Activated CD8-positive, alpha-beta memory T cell treated with anti-CD3 and anti-CD28 coated beads, Interleukin-2, amount 50 U/mL, for 4 hours (primary cell): ENCODE data around the gene ASAP2.
"Not testable (repeated sequence)": the region's sequence is repeated elsewhere in the genome, so short reads cannot be mapped to it uniquely, and the experiment has no call there.

Experiments
- DNase-seq: peaks from one replicate; pipeline ENCODE4 v3.0.0-alpha.2; 2020

ASAP2 gene

DNA sequence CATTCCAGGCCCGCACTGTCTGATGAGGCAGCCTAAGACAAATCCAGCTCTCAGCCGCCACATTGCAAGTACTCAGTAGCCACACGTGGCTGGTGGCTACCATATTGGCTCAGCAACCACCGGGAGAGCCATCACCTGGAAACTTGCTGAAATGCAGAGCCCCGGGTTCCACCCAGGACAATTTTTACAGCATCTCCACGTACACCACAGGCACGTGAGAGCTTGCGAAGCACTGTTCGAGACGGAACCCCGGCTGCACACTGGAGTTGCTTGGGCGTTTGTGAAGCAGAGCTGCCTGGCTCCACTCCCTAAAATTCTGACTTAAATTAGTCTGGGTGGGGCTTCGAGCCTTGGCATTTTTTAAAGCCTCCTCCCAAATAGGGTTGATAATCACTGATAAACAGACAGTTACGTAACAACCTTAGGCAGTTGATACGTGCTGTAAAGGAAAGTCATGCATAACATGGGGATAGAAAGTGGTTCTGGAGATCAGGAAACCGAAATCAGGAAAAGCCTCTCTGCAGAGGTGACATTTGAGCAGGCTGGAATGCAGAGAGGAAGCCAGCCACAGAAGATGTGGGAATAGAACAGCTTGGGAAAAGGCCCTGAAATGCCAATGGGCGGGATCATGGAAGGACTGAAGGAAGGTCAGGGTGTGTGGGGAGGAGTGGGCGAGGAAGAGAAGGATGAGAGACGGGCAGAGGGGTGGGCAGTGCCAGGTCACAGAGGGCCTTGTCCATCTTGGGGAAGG is 6.2 kb downstream of the ASAP2 start:
- DNase-seq: no peak

DNA sequence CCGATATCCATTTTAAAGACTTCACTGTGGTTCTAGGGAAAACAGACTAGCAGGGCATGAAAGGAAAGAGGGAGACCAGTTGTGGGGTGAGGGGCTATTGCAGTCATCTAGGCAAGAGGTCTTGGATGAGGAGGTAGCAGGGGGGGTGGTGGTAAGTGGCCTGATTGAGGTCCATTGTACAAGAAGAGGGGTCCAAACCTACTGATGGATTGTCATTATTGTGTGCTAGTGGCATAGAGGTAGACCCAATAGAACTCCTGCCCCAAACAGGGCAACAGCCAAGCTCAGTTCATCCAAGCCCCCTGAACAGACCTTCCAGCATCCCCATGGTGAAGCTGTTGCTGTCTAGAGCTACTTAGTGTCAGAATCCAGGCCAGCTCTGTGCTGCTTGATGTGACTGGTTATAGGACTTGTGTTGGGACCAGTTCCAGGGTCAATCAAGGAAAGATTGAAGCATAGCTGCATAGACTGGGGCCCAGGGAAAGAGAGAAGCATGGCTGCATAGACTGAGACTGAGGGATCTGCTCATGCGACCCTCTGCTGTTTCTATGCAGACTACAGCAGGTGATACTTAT is 7.0 kb downstream of the ASAP2 start:
- no peak for DNase-seq

DNA sequence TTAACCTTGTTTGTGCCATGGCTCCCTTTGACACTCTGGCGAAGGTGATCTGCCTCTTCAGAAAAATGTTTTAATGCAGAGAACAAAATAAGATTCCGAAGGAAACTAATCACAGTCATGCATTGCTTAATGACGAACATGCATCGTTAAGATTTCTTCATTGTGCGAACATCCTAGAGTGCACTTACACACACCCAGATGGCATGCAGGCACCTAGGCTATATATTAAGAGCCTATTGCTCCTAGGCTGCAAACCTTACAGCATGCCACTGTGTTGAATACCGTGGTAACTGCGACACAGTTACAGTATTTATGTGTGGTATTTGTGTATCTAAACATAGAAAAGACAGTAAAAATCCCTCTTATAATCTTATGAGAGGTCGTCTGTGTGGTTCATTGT is 8.3 kb downstream of the ASAP2 start:
- DNase-seq: no peak

DNA sequence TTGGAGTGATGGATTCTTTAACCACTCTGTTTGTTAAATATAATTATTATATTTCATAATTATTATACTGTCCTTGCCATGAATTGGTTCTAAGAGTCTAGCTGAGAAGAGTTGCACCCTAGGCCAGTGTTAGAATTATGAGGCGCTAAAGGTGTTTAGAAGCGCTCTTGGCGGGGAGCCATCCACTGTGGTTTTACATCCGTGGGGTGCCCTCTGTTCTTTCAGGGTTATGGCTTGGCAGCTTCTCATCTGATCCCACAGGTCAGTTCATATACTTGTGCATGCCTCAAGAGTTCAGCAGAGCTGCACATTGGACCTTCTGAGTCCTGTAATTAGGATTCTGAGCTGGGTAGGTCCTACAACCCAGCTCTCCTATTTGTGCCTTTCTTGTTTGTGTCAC is 9.1 kb downstream of the ASAP2 start:
- no peak for DNase-seq

GRCh38 chr2:9216143-9216542 is 9.5 kb downstream of the ASAP2 start:
- DNase-seq: not testable (repeated sequence)

GRCh38 chr2:9217838-9218770 is 11.5 kb downstream of the ASAP2 start:
- no peak for DNase-seq

DNA sequence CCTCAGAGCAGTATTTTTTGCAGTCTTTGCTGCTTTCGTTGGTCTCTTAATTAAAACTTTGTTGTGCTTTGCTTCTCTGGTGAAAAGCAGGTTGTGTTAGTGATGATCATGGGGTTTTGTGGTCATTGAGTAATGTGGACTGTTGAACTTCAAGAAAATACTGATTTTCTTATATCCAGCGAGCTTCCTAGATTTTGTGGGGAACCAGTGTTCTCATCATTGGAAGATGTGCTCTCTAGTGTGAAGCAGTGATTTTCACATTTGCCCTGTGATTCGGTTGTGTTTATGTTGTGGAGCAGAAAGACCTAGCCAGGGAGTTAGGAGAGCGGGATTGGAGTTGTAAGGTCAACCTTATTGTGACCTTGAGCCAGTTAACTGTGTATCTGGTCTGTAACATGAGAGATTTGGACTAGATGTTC is 12.4 kb downstream of the ASAP2 start:
- DNase-seq: no peak

DNA sequence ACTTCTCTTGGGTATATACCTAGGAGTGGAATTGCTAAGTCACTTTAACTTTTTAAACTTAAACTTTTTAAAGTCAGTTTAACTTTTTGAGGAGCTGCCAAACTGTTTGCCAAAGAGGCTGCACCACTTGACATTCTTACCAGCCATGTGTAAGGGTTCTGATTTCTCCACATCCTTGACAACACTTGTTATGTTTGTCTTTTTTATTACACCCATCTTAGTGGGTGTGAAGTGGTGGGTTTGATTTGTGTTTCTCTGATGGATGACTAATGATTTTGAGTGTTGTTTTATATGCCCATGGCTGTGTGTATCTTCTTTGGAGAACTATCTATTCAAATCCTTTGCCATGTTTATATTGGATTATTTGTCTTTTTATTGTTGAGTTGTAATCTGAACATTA is 13.6 kb downstream of the ASAP2 start:
- DNase-seq: no peak

DNA sequence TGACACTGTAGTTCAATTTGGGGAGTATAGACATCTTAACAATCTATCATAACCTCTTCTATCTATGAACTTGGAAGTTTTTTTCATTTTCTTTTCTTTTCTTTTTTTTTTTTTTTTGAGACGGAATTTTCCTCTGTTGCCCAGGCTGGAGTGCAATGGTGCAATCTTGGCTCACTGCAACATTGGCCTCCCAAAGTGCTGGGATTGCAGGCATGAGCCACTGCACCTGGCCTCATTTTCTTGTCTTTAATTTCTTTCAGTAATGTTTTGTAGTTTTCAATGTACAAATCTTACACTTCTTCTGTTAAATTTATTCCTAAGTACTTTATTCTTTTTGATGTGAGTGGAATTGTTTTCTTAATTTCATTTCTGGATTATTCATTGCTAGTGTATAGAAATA is 14.6 kb downstream of the ASAP2 start:
- no peak for DNase-seq

- no peak for DNase-seq
Observed at GRCh38 chr2:9222239-9222892, 15.8 kb downstream of the ASAP2 start.

DNA sequence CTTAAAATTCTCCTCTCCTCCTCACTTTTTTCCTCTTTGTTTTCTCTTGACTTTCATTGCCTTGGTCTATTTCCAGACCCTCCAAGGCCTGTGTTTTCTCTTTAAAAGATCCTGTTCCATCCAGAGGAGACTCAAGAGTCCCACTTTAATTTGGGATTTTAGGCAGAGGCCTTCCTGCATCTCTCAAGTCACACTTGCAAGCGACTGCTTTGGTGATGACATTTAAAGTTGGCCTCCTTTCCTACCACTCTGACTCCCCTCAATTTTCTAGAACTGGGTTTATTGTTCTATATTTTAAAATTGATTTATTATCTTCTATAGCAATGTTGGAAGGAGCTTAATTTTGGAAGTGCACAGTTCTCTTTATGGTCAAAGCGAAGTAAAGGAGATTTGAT is 16.3 kb downstream of the ASAP2 start:
- DNase-seq: no peak

- DNase-seq: no peak
Observed at GRCh38 chr2:9225806-9226205, 19.2 kb downstream of the ASAP2 start.

DNA sequence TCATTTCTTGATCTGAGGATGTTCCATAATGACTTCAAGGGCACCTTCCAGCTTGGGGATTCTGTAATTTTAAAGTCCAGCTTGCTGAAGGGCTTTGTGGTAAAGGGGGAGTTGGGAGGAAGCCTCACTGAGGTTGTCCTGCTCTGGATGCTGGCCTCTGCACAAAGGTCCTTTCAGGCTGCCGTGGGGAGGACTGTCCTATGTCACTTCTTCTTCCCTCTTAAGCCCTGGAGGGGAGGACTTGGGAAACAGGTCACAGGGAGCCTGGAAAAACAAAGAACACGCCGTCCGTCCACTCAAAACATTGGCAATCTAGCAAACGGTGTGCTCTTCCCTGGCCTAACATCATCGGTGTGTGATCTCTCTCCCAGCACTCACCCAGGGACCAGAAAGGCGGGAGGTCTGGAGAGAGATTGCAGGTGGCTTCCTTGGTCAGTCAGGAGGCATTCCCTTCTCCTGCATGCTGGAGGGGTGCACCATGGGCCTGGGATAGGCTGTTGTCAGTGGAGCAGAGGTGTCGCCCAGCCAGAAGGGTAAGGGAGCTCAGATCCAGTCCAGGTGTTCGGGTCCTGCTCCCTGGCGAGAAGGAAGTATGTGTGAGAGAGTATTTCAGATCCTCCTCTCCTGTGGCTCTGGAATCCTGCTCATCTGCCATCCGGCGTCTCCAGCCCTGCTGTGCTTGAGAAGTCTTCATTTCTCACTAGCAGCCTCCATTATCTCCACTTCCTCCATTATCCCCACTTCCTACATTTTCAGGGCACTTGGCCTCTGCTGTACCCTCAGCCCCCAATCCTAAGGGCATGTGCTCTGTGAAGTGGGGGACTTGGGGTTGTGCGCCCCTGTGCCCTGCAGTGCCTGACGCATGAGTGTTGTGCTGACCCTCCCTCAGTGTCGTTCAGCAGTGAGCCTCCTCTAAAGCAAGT is 20.1 kb downstream of the ASAP2 start:
- DNase-seq: no peak

- DNase-seq: no peak
Observed at GRCh38 chr2:9228088-9228751, 21.6 kb downstream of the ASAP2 start.

- no peak for DNase-seq
Observed at GRCh38 chr2:9228781-9229469, 22.3 kb downstream of the ASAP2 start.

DNA sequence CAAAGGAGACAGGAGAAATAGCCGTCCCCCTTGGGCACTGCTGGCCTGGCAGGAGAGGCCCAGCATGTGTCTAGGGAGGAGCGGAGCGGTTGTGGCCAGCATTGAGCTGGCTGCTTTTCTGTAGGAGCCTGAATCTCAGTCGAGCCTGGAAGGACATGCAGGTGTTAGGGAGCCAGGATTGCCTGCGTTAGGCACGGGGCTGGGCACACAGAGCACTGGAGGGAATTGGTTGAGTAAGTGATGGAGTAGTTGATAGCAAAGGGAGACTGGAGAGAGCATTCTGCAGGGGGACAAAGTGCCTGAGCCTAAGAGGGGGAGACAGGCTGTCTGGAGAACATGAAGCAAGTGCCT is 22.8 kb downstream of the ASAP2 start:
- no peak for DNase-seq

DNA sequence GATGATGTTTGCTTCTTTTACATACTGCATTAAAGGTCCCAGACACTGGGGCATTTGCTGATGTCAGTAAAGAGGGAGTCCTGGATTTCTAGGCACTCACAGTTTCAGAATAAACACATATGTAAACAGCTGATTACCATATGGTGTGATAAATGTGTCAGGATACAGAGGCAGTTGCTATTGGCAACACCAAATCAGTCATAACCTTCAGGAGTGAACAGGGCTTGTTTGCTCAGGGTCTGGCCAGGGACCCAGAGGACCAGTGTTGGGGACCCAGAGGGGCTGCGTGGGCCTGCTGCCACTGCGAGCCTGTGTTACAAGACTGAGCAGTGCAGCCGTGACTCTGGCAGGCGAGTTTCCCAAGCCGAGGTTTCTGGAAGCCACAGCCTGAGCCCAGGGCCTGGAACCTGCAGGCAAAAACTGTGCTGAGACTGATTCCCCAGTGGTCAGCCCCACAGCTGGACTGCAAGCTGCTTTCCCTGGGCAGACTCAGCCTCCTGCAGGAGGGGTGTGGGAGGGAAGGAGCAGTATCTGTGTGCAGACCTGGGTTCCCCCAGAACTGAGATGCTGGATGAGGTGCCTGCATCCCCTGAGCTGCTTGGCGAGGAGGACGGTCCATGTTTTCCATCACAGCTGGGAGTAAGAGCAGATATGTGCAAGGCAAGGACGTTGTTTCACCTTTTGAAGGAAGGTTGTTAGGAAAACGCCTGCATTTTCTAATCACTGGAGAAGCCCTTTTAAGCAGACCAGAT is 23.6 kb downstream of the ASAP2 start:
- DNase-seq: no peak

DNA sequence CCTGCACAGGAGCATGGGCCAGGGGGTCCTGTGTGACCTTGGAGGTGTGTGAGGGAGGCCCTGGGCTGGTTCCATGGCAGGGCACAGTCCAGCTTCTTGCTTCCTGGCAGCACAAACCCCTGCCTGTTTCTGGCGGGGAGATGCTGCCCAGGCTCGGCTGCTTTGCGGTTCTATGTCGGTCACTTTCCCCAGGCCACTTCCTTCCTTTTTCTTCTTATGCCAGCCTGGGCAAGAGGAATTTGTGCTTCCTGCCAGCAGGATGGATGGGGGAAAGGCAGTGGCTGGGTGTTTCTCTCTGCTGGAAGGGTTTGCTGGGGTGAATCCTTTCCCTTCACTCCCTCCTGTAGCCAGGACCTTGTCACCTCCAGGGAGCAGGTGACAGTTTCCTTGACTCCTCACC is 24.3 kb downstream of the ASAP2 start:
- no peak for DNase-seq

- no peak for DNase-seq
Observed at GRCh38 chr2:9231291-9232165, 24.9 kb downstream of the ASAP2 start.
